Hepatocyte (in vitro differentiated cells): ENCODE results near the gene MEAK7. TPM values are rescaled to one million over a fixed set of nuclear protein-coding genes. Genes with fewer than 3 reads are reported as not detected.

Experiments used
- DNase-seq: peaks from one replicate; pipeline ENCODE4 v3.0.0-alpha.2; 2016; ENCODE audit warnings: low spot score
- H2AFZ ChIP-seq: fragments of 200-600 bp; sonication (generic); 2 replicates; pipeline ENCODE4 v1.6.0; 2016; ENCODE audit warnings: antibody characterized with exemption, mild to moderate bottlenecking
- H3K27ac ChIP-seq: fragments of 200-600 bp; sonication (generic); 2 replicates; pipeline ENCODE4 v1.5.1; 2016; ENCODE audit warnings: mild to moderate bottlenecking
- H3K27me3 ChIP-seq: fragments of 200-600 bp; sonication (generic); 2 replicates; pipeline ENCODE4 v1.6.1; 2016
- H3K36me3 ChIP-seq: fragments of 200-600 bp; sonication (generic); replicated peaks from 2 replicates; pipeline ENCODE4 v1.5.1; 2016; ENCODE audit warnings: low read depth; ENCODE audit not compliant: insufficient read depth
- H3K4me1 ChIP-seq: fragments of 200-600 bp; sonication (generic); 2 replicates; pipeline ENCODE4 v1.5.1; 2016; ENCODE audit warnings: mild to moderate bottlenecking, moderate library complexity; ENCODE audit not compliant: insufficient read depth
- H3K4me2 ChIP-seq: fragments of 200-600 bp; sonication (generic); 2 replicates; pipeline ENCODE4 v1.6.0; 2016
- H3K4me3 ChIP-seq: fragments of 200-600 bp; sonication (generic); 2 replicates; pipeline ENCODE4 v1.5.1; 2016; ENCODE audit warnings: mild to moderate bottlenecking
- H3K79me2 ChIP-seq: fragments of 200-600 bp; sonication (generic); 2 replicates; pipeline ENCODE4 v1.6.0; 2017; ENCODE audit warnings: mild to moderate bottlenecking
- H3K9me2 ChIP-seq: fragments of 200-600 bp; sonication (generic); replicated peaks from 2 replicates; pipeline ENCODE4 v1.6.0; 2017; ENCODE audit warnings: mild to moderate bottlenecking; ENCODE audit not compliant: insufficient read depth
- H3K9me3 ChIP-seq: fragments of 200-600 bp; sonication (generic); 2 replicates; pipeline ENCODE4 v1.5.1; 2016; ENCODE audit warnings: low read depth, mild to moderate bottlenecking
- H4K20me1 ChIP-seq: fragments of 200-600 bp; sonication (generic); 2 replicates; pipeline ENCODE4 v1.6.0; 2016; ENCODE audit warnings: mild to moderate bottlenecking; ENCODE audit not compliant: insufficient read depth, poor library complexity, severe bottlenecking
- EZH2 ChIP-seq: fragments of 200-600 bp; sonication (generic); IDR thresholded peaks from 2 replicates; pipeline ENCODE4 v1.6.1; 2016; ENCODE audit warnings: antibody characterized with exemption, mild to moderate bottlenecking, borderline replicate concordance
- EZH2phosphoT487 ChIP-seq: fragments of 200-600 bp; sonication (generic); IDR thresholded peaks from one replicate; pipeline ENCODE4 v1.6.1; 2018; ENCODE audit warnings: antibody characterized with exemption, mild to moderate bottlenecking, low read depth, moderate library complexity; ENCODE audit not compliant: unreplicated experiment, severe bottlenecking
- WGBS: methylation state at CpG from one replicate; pipeline ENCODE4 v1.1.6; 2016; ENCODE audit warnings: low lambda C conversion rate; ENCODE audit errors: missing lambda C conversion rate; 5-methylcytosine and 5-hydroxymethylcytosine counted together
- polyA plus RNA-seq: library from polyadenylated mRNA; unstranded; fragments of >200 nt; fragmentation: Nextera tagmentation; extraction: Ambion mirVana; gene quantifications from 2 replicates; pipeline ENCODE4 v1.2.1, GENCODE V29; 2016
- total RNA-seq: library from RNA; depleted of rRNA; stranded (reverse); fragments of >200 nt; gene quantifications from 2 replicates; pipeline ENCODE4 v1.2.3, GENCODE V29; 2014
- TF ChIP-seq, protein P1 (sequence below): fragments of 200-600 bp; sonication (generic); IDR thresholded peaks from 2 replicates; pipeline ENCODE4 v1.5.1; 2016; ENCODE audit warnings: antibody characterized with exemption, mild to moderate bottlenecking; ENCODE audit not compliant: poor library complexity

The MEAK7 gene
- total and polyA plus RNA-seq, 2 experiments from 2014 or later, result 21.6 to 29.7 TPM

DNA sequence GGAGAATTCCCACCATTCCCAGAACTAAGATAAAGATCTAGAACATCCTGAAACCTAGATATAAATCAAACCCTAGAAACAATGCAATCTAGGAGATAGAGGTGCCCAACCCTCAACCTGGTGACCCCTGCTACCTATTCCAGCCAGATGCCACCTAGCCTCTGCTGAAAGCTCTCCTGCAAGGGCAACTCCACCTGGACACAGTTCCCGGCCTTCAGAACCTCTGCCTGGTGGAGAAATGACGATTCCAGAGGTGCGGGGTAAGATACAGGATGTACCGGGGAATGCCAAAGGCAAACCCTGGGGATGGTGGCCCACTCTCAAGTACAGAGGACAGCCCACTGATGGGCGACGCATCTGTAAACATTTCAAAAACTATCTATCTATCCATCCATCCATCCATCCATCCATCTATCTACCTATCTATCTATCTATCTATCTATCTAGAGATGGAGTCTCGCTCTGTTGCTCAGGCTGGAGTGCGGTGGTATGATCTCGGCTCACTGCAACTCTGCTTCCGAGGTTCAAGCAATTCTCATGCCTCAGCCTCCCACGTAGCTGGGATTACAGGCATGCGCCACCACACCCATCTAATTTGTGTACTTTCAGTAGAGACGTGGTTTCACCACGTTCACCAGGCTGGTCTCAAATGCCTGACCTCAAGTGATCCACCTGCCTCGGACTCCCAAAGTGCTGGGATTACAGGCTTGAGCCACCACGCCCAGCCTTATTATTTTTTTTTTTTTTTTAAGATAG lies 19.0 kb downstream of the MEAK7 start:
- WGBS, result 95% methylated on average over 16 of the region's 16 CpGs
- Histone ChIP-seq H3K9me2 (no peaks in the 10 kb centered on the region), H3K4me2 (no peak overlapping the region), H2AFZ (no peak overlapping the region), H3K79me2 (no peaks in the 10 kb centered on the region), H3K4me1 (no peaks in the 10 kb centered on the region), H3K36me3 (no peaks in the 10 kb centered on the region), H3K27me3 (no peaks in the 10 kb centered on the region), H3K9me3 (no peaks in the 10 kb centered on the region), H4K20me1 (no peaks in the 10 kb centered on the region), H3K27ac (no peak overlapping the region), H3K4me3 (no peak overlapping the region)
- no peak for DNase-seq
- TF ChIP-seq EZH2 (no peak), EZH2phosphoT487 (no peak)
- TF ChIP-seq, protein P1, sequence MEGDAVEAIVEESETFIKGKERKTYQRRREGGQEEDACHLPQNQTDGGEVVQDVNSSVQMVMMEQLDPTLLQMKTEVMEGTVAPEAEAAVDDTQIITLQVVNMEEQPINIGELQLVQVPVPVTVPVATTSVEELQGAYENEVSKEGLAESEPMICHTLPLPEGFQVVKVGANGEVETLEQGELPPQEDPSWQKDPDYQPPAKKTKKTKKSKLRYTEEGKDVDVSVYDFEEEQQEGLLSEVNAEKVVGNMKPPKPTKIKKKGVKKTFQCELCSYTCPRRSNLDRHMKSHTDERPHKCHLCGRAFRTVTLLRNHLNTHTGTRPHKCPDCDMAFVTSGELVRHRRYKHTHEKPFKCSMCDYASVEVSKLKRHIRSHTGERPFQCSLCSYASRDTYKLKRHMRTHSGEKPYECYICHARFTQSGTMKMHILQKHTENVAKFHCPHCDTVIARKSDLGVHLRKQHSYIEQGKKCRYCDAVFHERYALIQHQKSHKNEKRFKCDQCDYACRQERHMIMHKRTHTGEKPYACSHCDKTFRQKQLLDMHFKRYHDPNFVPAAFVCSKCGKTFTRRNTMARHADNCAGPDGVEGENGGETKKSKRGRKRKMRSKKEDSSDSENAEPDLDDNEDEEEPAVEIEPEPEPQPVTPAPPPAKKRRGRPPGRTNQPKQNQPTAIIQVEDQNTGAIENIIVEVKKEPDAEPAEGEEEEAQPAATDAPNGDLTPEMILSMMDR, result no peak

DNA sequence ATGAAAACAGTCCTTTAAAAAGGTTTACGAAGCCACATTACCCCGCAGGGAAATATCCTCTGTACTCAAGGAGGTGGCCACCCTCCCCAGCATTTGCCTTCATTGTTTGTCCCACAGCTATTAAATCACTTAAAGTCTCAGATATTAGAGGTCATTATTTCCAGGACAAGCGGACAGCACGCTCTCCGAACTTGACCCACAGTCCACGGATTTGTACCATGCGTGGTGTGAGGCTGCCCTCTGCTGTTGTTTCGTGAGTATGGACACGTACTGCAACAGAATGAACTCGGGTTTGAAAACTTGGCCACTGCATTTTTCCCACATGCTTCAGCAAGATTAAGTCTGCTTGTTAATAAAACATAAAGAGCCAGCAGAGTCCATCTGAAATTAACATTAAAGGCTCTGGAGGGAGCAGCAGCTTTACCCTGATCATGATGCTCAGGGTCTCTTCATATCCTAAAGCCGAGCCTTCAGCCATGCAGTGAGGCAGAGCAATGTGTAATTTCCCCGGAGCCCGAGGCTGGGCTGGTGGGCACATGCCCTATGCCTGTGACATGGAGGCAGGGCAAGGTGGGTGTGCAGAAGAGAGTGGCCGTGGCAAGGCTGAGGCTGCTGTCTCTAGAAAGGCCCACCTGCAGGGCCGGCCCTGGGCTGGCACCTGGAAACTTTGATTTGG lies 19.7 kb downstream of the MEAK7 start:
- Histone ChIP-seq H3K36me3 (no peaks in the 10 kb centered on the region), H3K4me1 (no peaks in the 10 kb centered on the region), H3K27ac (no peak overlapping the region), H3K9me2 (no peaks in the 10 kb centered on the region), H4K20me1 (no peaks in the 10 kb centered on the region), H2AFZ (no peak overlapping the region), H3K9me3 (no peaks in the 10 kb centered on the region), H3K4me2 (no peak overlapping the region), H3K79me2 (no peaks in the 10 kb centered on the region), H3K27me3 (no peaks in the 10 kb centered on the region), H3K4me3 (no peak overlapping the region)
- DNase-seq, result peak; percentile 70
- WGBS, result 73% methylated on average over 15 of the region's 15 CpGs
- no peak for TF ChIP-seq EZH2
- TF ChIP-seq, protein P1, result peak; percentile 90

DNA sequence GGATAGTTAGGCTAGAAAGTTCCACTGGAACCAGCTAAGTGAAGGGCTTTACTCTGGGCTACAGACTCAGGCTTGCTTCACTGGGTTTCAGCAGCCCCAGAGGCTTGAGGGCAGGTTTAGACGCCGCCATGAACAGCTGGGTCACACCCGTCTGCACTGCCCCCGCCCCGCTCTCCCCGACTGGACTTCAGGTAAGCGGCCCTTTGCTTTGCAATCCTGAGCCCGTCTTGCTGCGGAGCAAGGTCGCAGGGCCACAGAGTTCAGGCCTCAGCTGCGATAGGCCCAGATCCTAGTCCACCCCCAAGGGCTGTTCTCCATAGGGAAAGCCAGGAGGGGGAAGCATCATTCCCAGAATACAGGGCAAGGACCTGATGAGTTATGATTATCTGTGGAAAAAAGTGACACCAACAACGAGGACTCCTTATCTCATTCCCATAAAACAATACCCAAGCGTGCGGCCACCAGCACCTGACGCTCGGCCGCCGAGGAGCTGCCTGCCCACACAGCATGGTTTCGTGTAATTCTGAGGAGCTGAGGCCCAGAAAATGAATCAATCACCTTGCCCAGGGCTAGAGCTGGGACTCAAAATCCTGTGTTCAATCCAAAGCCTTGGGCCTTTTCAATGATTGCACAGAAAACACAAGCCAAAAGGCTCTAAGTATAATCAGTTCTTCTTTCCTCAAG lies 20.4 kb downstream of the MEAK7 start:
- DNase-seq, result peak; percentile 3
- no peak overlapping the region for H3K4me2 ChIP-seq
- H3K4me3 ChIP-seq, result no peak overlapping the region
- H4K20me1 ChIP-seq, result no peaks in the 10 kb centered on the region
- H3K27me3 ChIP-seq, result no peaks in the 10 kb centered on the region
- no peak overlapping the region for H2AFZ ChIP-seq
- no peaks in the 10 kb centered on the region for H3K36me3 ChIP-seq
- TF ChIP-seq, protein P1, result no peak
- TF ChIP-seq EZH2phosphoT487, result no peak
- TF ChIP-seq EZH2, result no peak
- WGBS, result 94% methylated on average over 19 of the region's 19 CpGs
- no peaks in the 10 kb centered on the region for H3K9me3 ChIP-seq
- no peaks in the 10 kb centered on the region for H3K4me1 ChIP-seq
- no peaks in the 10 kb centered on the region for H3K9me2 ChIP-seq
- no peaks in the 10 kb centered on the region for H3K79me2 ChIP-seq
- H3K27ac ChIP-seq, result no peak overlapping the region
